CD4-positive, alpha-beta T cell treated with Interleukin-15 for 4 hours (primary cell): ENCODE results near the gene CNP.
"Not testable (repeated sequence)": the region's sequence is repeated elsewhere in the genome, so short reads cannot be mapped to it uniquely, and the experiment has no call there.

Source experiments
- DNase-seq: peaks from one replicate; pipeline ENCODE4 v3.0.0-alpha.2; 2020; ENCODE audit warnings: low spot score

The CNP gene

GRCh38 chr17:42009170-42009569, 42.6 kb downstream of the CNP start:
- no peak for DNase-seq

- DNase-seq = not testable (repeated sequence)
These were observed 43.7 kb downstream of the CNP start for GRCh38 chr17:42010266-42010680.

- no peak for DNase-seq
These were observed 44.4 kb downstream of the CNP start for GRCh38 chr17:42010898-42011516.

- not testable (repeated sequence) for DNase-seq
These were observed 45.8 kb downstream of the CNP start for GRCh38 chr17:42012363-42012762.

GRCh38 chr17:42013740-42014139, 47.1 kb downstream of the CNP start:
- DNase-seq = not testable (repeated sequence)

- DNase-seq = no peak
These were observed 49.8 kb downstream of the CNP start for GRCh38 chr17:42016411-42016831.

- DNase-seq = peak; percentile 90
These were observed 50.6 kb downstream of the CNP start, which contains the start of gene DNAJC7 for GRCh38 chr17:42016941-42017865. Gene DNAJC7 (minus strand): TSS chr17:42017439. CDS start chr17:42017416, 23 bp downstream.

- DNase-seq = no peak
These were observed 51.2 kb downstream of the CNP start for GRCh38 chr17:42017866-42018200.

- DNase-seq = no peak
These were observed 51.7 kb downstream of the CNP start for GRCh38 chr17:42018339-42018738.

- no peak for DNase-seq
These were observed 52.4 kb downstream of the CNP start for GRCh38 chr17:42018988-42019387.

- peak; percentile 93 for DNase-seq
These were observed 53.2 kb downstream of the CNP start, which contains the start of gene NKIRAS2 for GRCh38 chr17:42019509-42020404. Gene NKIRAS2 (plus strand): TSS chr17:42020090. CDS start chr17:42021578, 1,488 bp downstream.

- DNase-seq = not testable (repeated sequence)
These were observed 54.2 kb downstream of the CNP start for GRCh38 chr17:42020845-42021244.

- DNase-seq = no peak
These were observed 57.1 kb downstream of the CNP start for GRCh38 chr17:42023524-42024349.

- no peak for DNase-seq
These were observed 58.6 kb downstream of the CNP start for GRCh38 chr17:42025191-42025579.

- no peak for DNase-seq
These were observed 59.3 kb downstream of the CNP start for GRCh38 chr17:42025936-42026335.

- DNase-seq = no peak
These were observed 60.4 kb downstream of the CNP start for GRCh38 chr17:42026857-42027589.
